HEK293 (cell line): ENCODE measurements around the gene AIRE.
A peak's percentile ranks its signal among the peaks of the same experiment; 100 is the strongest.

Source experiments
- KLF9 ChIP-seq: fragments of 450-650 bp; formaldehyde crosslinking; IDR thresholded peaks from 2 replicates; pipeline ENCODE4 v1.5.1; 2016; ENCODE audit warnings: missing biosample characterization, missing genetic modification characterization, low read depth
- TCF7L2 ChIP-seq: IDR thresholded peaks from 2 replicates; pipeline ENCODE4 v1.6.1; 2011; ENCODE audit warnings: low read depth, mild to moderate bottlenecking, inconsistent platforms, low read length, moderate library complexity, borderline replicate concordance
- ZNF121 ChIP-seq: fragments of 450-650 bp; formaldehyde crosslinking; IDR thresholded peaks from 2 replicates; pipeline ENCODE4 v1.5.1; 2016; ENCODE audit warnings: missing biosample characterization, missing genetic modification characterization
- ZNF24 ChIP-seq: fragments of 450-650 bp; formaldehyde crosslinking; IDR thresholded peaks from 2 replicates; pipeline ENCODE4 v1.5.1; 2016; ENCODE audit warnings: missing biosample characterization, missing genetic modification characterization
- ZNF677 ChIP-seq: fragments of 450-650 bp; IDR thresholded peaks from 2 replicates; pipeline ENCODE4 v1.5.0; 2018; ENCODE audit warnings: missing biosample characterization, mild to moderate bottlenecking, missing genetic modification characterization, moderate library complexity
- TF ChIP-seq, protein P1 (sequence below): fragments of 450-650 bp; formaldehyde crosslinking; optimal IDR thresholded peaks from 2 replicates; pipeline ENCODE3; 2016; ENCODE audit warnings: missing biosample characterization, mild to moderate bottlenecking, missing genetic modification characterization
- TF ChIP-seq, protein P2 (sequence below): fragments of 450-650 bp; formaldehyde crosslinking; conservative IDR thresholded peaks from 2 replicates; pipeline ENCODE4 v1.5.1; 2016; ENCODE audit warnings: low read depth, missing biosample characterization, missing genetic modification characterization
- TF ChIP-seq, protein P3 (sequence below): fragments of 450-650 bp; formaldehyde crosslinking; IDR thresholded peaks from 2 replicates; pipeline ENCODE4 v1.5.1; 2016; ENCODE audit warnings: missing biosample characterization, missing genetic modification characterization
- TF ChIP-seq, protein P4 (sequence below): fragments of 450-650 bp; formaldehyde crosslinking; IDR thresholded peaks from 2 replicates; pipeline ENCODE4 v1.5.1; 2016; ENCODE audit warnings: missing biosample characterization, missing genetic modification characterization

DNA sequence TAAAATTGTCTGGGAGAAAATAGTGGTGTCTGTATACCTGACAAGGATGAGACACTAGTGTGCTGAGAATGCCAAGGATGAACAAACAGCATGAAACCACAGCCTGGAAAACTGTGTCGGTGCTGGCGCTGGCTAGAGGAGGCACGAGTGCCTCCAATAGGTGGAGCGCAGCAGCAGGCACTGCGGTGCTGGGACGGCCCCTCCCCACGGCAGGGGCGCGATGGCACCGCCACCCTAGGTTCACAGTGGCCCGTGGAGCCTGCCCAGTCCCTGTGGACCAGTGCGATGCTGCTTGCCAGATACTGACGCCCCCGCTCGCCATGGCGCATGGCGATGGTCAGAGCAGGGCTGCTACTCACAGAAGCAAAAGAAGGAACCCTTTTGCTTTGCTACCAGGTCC lies 46.7 kb downstream of the AIRE start:
- TF ChIP-seq, protein P1, sequence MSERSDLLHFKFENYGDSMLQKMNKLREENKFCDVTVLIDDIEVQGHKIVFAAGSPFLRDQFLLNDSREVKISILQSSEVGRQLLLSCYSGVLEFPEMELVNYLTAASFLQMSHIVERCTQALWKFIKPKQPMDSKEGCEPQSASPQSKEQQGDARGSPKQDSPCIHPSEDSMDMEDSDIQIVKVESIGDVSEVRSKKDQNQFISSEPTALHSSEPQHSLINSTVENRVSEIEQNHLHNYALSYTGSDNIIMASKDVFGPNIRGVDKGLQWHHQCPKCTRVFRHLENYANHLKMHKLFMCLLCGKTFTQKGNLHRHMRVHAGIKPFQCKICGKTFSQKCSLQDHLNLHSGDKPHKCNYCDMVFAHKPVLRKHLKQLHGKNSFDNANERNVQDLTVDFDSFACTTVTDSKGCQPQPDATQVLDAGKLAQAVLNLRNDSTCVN: no peak
- TF ChIP-seq ZNF677: no peak
- TF ChIP-seq TCF7L2: no peak
- TF ChIP-seq, protein P2, sequence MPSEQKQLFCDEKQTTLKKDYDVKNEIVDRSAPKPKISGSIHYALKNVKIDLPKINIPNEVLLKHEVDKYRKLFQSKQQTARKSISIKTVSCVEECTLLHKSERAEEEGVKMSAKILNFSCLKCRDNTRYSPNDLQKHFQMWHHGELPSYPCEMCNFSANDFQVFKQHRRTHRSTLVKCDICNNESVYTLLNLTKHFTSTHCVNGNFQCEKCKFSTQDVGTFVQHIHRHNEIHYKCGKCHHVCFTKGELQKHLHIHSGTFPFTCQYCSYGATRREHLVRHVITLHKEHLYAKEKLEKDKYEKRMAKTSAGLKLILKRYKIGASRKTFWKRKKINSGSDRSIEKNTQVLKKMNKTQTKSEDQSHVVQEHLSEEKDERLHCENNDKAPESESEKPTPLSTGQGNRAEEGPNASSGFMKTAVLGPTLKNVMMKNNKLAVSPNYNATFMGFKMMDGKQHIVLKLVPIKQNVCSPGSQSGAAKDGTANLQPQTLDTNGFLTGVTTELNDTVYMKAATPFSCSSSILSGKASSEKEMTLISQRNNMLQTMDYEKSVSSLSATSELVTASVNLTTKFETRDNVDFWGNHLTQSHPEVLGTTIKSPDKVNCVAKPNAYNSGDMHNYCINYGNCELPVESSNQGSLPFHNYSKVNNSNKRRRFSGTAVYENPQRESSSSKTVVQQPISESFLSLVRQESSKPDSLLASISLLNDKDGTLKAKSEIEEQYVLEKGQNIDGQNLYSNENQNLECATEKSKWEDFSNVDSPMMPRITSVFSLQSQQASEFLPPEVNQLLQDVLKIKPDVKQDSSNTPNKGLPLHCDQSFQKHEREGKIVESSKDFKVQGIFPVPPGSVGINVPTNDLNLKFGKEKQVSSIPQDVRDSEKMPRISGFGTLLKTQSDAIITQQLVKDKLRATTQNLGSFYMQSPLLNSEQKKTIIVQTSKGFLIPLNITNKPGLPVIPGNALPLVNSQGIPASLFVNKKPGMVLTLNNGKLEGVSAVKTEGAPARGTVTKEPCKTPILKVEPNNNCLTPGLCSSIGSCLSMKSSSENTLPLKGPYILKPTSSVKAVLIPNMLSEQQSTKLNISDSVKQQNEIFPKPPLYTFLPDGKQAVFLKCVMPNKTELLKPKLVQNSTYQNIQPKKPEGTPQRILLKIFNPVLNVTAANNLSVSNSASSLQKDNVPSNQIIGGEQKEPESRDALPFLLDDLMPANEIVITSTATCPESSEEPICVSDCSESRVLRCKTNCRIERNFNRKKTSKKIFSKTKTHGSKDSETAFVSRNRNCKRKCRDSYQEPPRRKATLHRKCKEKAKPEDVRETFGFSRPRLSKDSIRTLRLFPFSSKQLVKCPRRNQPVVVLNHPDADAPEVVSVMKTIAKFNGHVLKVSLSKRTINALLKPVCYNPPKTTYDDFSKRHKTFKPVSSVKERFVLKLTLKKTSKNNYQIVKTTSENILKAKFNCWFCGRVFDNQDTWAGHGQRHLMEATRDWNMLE (tag by site-specific recombination): no peak
- TF ChIP-seq, protein P3, sequence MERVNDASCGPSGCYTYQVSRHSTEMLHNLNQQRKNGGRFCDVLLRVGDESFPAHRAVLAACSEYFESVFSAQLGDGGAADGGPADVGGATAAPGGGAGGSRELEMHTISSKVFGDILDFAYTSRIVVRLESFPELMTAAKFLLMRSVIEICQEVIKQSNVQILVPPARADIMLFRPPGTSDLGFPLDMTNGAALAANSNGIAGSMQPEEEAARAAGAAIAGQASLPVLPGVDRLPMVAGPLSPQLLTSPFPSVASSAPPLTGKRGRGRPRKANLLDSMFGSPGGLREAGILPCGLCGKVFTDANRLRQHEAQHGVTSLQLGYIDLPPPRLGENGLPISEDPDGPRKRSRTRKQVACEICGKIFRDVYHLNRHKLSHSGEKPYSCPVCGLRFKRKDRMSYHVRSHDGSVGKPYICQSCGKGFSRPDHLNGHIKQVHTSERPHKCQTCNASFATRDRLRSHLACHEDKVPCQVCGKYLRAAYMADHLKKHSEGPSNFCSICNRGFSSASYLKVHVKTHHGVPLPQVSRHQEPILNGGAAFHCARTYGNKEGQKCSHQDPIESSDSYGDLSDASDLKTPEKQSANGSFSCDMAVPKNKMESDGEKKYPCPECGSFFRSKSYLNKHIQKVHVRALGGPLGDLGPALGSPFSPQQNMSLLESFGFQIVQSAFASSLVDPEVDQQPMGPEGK (tag by site-specific recombination): peak; percentile 12; the same call in 1 of the 2 replicates
- TF ChIP-seq, protein P4, sequence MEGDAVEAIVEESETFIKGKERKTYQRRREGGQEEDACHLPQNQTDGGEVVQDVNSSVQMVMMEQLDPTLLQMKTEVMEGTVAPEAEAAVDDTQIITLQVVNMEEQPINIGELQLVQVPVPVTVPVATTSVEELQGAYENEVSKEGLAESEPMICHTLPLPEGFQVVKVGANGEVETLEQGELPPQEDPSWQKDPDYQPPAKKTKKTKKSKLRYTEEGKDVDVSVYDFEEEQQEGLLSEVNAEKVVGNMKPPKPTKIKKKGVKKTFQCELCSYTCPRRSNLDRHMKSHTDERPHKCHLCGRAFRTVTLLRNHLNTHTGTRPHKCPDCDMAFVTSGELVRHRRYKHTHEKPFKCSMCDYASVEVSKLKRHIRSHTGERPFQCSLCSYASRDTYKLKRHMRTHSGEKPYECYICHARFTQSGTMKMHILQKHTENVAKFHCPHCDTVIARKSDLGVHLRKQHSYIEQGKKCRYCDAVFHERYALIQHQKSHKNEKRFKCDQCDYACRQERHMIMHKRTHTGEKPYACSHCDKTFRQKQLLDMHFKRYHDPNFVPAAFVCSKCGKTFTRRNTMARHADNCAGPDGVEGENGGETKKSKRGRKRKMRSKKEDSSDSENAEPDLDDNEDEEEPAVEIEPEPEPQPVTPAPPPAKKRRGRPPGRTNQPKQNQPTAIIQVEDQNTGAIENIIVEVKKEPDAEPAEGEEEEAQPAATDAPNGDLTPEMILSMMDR (tag by site-specific recombination): no peak
- no peak for TF ChIP-seq ZNF24 (tag by site-specific recombination)
- no peak for TF ChIP-seq KLF9 (tag by site-specific recombination)
- no peak for TF ChIP-seq ZNF121 (tag by site-specific recombination)
